ENCODE results near the gene MRPL9.
"Not testable (repeated sequence)": the region's sequence is repeated elsewhere in the genome, so short reads cannot be mapped to it uniquely, and the experiment has no call there.

Gene MRPL9

DNA sequence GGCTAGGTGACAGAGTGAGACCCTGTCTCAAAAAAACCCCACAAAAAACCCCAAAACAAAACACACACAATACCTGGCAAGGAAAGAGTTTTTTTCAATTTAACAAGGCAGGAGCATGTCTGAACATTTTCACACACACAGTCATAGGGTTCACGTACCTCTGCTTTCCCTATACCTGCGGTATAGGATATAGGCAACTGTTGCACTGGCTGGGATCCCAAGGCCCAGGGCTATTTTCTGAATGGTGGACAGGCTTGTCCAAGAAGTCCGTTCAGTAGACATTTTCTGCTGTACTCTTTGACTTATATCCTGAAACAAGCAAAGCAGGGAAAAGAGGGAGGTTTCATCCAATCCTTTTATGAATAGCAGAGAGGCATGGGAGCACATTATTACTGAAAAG, 19.4 kb upstream of the MRPL9 start:
- DNase-seq: no peak

DNA sequence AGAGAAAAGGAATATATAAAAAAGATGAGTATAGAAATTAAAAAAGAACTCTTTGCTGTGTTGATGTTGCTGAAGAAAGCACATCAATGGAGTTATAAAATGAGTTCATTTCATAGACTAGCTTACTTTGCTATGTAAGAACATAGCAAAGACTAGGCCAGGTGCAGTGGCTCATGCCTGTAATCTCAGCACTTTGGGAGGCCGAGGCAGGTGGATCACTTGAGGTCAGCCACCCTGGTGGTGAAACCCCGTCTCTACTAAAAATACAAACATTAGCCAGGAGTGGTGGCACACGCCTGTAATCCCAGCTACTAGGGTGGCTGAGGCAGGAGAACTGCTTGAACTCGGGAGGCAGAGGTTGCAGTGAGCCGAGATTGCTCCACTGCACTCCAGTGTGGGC, 18.7 kb upstream of the MRPL9 start:
- not testable (repeated sequence) for DNase-seq

DNA sequence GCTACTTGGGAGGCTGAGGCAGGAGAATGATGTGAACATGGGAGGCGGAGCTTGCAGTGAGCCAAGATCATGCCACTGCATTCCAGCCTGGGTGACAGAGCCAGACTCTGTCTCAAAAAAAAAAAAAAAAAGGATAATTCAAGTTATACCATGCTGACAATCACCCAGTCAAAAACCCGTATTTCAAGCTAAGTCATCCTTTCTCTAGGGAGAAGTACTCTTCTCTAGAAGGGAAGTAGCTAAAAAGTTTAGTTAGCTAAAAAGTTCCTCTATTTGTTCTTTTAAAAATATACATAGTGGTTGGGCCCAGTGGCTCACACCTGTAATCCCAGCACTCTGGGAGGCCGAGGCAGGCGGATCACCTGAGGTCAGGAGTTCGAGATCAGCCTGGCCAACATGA, 17.4 kb upstream of the MRPL9 start:
- not testable (repeated sequence) for DNase-seq

DNA sequence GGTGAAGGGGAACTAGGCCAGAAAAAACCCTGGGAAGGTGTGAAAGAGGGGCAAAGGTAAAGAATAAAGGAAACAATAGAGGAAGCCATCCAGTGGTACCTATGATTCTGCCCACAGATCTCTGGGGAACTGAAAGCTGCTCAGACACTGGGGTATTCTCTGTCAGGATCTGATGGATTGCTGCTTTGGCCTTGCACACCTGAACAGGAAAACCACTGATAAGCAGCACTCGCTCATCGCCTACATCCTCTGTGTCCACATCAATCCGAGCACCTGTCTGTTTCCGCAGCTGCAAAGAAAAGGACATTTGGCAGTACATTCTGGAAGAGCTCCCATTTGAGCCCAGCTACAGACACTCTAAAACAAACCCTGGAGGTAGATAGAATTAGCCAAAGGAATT, 16.6 kb upstream of the MRPL9 start:
- DNase-seq: no peak

DNA sequence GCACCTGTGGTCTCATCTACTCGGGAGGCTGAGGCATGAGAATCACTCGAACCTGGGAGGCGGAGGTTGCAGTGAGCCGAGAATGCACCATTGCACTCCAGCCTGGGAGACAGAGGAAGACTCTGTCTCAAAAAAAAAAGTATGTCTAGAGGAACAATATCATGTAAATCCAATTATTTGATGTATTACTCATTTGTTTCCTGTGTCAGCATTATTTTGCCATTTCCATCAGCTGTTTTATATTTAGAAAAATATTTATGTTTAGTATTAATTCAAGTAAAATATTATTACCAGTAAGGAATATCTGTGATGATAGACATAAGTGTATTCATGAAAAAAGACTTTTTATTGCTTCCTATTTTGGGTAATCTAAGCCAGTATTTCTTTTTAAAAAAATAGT, 14.0 kb upstream of the MRPL9 start:
- no peak for DNase-seq

DNA sequence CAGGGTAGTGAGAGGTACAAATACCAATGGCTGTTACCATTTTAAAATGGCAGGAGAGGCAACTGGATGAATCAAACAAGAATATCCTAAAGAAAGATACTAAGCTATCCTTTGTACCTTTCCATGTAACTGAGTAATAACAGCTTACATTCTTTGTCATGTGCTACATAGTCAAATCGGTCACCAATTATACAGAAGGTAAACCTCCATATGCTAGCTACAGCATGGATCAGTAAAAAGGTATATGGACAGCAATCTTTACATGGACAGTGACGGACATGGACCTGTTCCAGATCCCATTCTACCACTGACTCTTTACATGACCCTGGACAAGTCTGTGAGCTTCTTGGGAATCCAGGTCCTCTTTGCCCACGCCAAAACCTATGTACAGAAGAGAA, 13.4 kb upstream of the MRPL9 start:
- no peak for DNase-seq

DNA sequence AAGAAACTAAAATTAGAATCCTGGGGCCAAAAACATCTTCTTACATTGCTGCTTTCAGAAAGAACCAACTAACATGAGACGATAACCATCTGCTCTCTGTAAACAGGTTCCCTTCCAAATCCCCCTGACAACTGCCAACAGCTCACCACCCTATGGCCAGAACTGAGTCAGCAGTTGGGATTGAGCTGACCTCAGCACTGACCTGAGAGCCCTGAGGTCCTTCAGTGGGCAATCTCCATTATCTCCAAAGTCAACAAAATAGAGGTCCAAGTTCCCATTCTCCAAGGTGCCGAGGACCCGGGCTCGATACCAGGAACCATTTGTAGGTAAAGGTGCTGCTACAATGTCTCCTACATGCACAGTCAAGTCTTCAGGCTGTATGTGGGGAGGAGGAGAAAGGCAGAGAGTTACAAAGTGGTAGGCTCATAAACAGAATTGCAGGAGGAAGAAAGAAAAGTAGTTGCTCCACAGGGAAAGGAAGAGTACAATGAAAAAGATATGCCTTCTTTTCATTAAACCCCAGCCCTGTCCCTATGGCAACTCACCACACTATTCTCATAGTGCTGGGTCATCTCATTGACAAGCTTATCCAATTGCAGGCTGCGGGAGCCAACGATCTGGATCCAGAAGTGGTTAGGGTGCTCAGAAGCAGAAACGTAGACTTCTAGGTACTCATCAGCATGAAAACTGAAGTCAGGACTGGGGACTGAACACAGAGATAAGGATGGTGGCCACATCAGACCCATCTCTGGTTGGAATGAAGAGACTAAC, 12.8 kb upstream of the MRPL9 start:
- no peak for DNase-seq

DNA sequence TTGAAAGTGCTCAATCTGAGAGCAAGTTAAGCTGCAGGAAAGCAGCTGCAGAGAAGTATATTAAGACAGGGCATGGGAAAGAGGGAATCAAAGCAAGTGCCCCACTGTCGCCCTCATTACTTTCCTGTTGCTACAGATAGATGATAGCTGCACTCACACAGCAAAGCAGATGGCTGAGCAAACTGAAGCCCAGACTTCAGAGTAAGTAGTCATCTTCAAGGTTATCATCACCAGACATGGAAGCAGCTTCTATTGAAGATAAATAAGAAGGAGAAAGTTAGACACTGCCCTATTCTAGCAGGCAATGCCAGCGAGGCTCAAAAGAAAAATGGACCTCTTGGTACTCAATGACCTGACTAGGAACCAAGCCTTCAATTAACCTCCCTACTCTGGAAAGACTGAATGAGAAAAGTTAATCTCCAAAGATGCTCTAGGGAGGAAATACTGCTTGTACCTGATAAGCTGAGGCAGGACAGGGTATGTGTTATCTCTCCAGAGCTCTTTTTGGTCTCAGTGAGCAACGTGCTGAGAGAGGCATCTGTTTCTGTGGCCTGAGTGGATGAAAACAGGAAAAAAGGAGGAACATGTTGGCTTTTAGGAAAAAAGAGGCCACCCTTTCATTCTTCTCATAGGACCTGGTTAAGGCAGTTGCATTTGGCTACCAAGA, 11.1 kb upstream of the MRPL9 start:
- no peak for DNase-seq

DNA sequence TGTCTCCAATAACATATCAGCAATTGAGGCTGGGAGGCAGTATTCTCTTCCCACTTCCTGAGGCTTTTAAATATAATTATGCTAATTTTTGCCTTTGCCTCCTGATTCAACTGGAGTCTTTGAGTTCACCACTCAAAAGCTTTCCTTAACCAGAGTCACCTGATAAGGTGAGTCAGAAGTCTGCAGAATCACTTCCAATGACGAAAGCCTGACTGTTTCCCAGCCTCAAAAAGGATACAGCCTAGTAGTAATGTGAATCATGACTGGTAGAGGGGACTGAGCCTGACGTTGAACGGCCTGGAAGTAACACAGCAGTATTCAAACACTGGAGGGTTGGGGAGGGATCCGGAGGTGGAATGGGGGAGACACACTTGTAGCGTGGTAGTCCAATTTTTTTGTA, 10.4 kb upstream of the MRPL9 start:
- no peak for DNase-seq

DNA sequence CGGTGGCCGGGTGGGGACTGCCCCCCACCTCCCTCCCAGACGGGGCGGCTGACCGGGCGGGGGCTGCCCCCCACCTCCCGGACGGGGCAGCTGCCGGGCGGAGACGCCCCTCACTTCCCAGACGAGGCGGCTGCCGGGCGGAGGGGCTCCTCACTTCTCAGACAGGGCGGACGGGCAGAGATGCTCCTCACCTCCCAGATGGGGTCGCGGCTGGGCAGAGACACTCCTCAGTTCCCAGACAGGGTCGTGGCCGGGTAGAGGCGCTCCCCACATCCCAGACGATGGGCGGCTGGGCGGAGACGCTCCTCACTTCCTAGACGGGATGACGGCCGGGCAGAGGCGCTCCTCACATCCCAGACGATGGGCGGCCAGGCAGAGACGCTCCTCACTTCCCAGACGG, 6.0 kb upstream of the MRPL9 start:
- DNase-seq: not testable (repeated sequence)

DNA sequence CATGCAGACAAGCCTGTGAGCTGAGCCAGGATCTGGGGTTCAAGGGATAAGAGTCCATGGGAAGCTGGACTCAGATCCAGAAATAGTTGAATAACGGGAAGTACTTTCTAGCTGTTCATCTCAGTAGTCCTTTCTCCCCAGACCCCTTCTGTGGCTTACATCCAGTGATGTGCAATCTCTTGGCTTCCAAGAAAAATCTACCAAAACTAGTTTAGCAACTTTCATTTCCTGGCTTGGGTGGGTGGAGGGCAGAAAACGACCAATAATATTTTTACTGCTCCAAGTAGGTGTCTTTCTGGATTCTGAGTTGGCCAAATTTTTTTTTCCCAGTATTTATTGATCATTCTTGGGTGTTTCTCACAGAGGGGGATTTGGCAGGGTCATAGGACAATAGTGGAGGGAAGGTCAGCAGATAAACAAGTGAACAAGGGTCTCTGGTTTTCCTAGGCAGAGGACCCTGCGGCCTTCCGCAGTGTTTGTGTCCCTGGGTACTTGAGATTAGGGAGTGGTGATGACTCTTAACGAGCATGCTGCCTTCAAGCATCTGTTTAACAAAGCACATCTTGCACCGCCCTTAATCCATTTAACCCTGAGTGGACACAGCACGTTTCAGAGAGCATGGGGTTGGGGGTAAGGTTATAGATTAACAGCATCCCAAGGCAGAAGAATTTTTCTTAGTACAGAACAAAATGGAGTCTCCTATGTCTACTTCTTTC, 5.2 kb upstream of the MRPL9 start:
- DNase-seq: not testable (repeated sequence)

DNA sequence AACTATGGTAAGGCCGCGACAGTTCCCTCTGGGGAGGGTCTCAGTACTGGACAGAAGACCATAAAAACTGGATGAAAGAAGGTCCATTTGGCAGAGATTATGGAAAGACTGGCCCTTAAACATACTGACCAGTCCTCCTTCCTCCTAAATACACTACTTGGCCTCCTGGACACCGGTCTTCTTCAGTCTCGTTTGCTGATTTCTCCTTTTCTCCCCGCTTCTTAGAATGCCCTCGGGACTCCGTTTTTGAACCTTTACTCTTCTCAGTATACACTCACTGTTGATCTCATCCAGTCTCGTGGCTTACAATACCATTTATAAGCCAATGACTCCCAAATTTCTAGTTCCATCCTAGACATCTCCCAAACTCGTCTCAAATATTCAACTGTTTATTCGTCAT, 694 bp upstream of the MRPL9 start:
- no peak for DNase-seq

DNA sequence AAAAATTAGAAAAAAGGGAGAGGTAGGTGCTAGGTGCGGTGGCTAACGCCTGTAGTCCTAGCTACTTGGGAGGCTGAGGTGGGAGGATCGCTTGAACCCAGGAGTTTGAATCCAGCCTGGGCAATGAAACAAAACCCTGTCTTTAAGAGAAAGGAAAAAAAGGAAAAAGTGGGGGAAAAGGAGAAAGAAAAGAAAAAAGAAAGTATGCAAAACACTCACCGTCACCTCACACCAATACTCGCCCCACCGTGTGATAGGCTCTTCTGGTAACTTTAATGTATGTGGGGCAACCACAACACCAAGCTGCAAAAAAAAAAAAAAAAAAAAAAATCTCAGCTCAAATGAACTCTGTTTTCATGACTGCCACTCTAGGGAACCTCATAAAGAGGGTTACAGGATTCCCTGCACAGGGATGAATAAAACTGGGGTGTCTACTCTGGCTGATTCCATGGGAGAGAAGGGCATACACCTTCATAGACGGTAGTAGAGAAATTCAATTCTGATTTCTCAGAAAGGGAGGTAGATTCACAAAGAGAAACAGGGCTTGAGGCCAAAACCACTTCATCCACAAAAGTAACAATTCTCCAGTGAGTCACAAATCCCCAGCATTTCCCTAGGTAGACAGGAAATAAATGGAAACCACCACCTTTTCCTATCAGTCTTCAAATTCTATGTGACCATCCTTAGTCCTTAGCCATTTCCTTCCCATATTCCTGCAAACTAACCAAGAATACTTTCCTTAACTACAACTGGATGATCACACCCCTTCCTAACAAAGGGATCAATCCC, 2.5 kb downstream of the MRPL9 start:
- DNase-seq: no peak

DNA sequence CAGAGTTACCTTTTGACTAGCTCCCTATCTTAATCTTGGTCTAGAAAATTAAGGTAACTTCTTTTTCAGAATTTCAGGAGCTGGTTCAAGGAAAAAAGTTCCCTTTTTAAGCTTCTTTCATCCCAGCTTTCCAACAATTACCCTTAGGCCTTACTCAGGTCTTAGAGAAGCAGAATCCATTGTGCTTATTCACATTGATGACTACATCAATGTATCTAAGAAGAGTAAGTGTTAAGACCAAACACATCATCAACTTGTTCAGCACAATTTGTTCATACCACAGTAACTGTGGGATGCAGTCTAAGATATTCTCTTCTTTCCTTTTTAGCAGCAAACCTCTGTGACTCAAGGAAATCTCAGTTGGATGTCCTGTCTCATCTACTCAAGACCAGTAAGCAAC, 4.1 kb downstream of the MRPL9 start:
- DNase-seq: no peak

DNA sequence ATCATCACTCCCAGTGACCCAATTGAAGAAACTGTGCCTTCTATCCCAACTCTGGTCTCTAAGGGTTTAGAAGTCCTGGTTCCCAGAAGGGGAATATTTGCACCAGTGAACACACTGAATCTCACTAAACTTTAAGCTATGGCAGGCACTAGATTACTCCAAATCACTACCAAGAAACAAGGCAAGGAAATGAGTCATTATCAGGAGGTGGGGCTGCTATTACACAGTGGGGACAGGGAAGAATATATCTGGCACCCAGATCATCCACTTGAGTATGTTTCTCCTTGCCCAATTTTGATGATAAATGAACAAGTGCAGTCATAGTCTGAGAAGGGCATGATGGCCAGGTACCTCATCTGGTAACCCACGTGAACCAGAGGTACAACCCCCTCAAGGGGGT, 7.0 kb downstream of the MRPL9 start:
- no peak for DNase-seq

DNA sequence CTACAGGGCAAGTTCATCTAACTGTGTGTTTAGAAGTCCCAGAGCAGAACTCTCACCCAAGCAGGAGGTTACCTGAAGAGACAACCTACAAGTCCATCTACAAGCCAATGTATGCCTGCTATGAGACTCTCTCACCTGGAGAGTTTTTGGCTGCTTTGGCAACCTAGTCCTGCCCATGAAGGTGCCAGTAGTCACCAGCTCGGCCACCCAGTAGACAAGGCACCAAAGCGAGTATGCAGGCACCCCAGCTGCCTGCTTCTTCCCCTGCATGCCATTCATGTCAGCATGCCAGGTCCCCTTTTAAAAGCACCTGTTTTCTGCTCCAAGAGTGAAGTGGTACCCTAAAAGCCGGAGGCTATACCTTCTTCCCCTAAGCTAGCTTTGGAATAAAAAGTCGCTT, 21.8 kb downstream of the MRPL9 start:
- DNase-seq: no peak

DNA sequence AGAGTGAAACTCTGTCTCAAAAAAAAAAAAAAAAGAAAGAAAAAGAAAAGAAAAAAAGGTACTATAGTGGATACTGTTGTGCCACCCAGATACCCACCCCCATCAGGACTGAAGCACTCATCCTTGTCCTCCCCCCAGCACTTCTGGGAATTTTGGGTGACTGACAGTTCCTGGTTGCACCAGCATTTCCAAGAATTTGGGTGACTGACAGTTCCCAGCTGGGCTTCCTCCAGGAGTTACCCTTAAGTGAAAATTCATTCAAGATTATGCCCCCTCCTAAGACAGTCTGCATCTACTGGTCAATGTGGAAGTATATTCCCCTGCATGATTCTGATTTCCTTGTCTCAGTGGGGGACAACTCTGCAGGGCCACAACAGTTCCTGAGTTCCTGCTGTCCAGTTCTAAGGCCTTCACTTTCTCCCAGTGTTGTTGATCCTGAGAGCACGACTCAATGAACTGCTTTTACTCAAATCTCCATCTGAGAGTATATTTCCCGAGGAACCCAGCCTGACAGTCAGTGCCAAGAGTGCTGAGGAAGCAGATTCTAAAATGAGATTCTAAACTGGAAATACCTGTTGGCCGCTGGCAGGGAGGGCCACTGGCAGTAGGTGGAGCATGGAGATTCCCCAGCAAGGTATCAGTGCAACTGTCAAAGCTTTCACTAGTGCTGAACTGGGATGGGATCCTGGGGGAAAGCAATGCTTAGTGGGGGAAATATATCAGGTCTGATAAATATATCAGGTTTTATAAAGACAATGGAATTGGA, 23.5 kb downstream of the MRPL9 start:
- DNase-seq: no peak

DNA sequence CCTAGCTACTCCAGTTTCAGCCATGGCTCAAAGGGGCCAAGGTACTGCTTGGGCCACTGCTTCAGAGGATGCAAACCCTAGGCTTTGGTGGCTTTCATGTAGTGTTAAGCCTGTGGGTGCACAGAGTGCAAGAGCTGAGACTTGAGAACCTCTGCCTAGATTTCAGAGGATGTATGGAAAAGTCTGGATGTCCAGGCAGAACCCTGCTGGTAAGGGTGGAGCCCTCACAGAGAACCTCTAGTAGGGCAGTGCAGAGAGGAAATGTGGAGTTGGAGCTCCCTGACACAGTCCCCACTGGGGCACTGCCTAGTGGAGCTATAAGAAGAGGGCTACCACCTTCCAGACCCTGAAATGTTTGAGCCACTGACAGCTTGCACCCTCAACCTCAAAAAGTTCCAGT, 25.8 kb downstream of the MRPL9 start:
- DNase-seq: no peak

DNA sequence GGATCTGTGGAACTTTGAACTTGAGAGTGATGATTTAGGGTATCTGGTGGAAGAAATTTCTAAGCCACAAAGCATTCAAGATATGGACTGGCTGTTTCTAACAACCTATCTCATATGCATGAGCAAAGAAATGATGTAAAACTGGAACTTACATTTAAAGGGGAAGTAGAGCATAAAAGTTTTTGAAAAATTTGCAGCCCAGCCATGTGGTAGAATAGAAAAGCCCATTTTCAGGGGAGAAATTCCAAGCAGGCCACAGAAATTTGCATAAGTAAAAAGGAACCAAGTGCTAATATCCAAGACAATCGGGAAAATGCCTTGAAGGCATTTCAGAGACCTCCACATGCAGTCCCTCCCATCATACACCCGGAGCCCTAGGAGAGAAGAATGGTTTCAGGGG, 26.3 kb downstream of the MRPL9 start:
- DNase-seq: no peak

DNA sequence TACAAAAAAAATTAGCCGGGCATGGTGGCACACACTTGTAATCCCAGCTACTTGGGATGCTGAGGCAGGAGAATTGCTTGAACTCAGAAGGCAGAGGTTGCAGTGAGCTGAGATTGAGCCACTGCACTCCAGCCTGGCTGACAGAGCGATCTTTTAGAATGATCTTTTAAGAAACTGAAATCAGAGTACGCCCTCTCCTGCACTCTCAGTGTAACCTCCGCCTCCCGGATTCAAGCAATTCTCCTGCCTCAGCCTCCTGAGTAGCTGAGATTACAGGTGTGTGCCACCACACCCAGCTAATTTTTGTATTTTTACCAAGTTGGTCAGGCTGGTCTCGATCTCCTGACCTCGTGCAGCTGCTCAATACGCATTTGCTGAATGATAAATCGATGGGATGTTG, 29.3 kb downstream of the MRPL9 start:
- not testable (repeated sequence) for DNase-seq

DNA sequence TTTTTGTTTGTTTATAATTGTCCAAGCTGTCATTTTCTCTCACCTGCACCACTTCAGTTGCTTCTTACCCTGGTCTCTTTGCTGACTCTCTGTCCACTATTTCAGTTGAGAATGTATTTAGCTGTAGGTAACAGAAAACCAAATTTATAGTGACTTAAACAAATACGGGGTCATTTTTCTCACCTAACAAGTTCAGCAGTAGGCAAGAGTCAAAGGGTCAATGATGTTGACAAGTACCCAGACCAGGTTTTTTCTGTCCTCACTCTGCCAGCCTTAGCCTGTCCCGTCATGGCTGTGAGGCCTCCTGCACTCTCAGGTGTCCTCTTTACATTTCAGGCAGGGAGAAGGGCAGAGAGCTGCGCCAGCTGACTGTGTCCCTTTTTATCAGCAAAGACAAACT, 30.2 kb downstream of the MRPL9 start:
- no peak for DNase-seq

DNA sequence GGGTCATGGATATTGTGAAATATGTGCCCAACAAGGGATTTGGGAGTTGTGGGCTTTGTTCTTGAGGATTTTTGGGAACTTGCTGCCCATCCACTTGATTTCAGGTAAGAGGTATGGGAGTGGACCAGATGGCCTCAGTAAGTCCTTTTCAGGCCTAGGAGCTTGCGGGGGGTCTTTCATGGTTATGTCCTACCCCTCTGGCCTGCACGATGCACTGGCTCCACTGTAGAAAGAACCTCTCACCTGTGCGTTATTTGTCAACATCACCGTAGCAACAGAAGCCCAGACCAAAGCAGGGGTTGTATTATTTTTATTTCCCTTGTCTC, 33.4 kb downstream of the MRPL9 start:
- no peak for DNase-seq
